DMS79 treated with DMSO at 0.1 percent for 48 hours (cell line): Measurements from ENCODE around the gene LSM14A.
A peak's percentile ranks its signal among the peaks of the same experiment; 100 is the strongest.
"Not testable (repeated sequence)": the region's sequence is repeated elsewhere in the genome, so short reads cannot be mapped to it uniquely, and the experiment has no call there.

Experiments used
- DNase-seq: peaks from one replicate; lab custom pipeline; 2025; lab: John Stamatoyannopoulos, UW

The LSM14A gene

DNA sequence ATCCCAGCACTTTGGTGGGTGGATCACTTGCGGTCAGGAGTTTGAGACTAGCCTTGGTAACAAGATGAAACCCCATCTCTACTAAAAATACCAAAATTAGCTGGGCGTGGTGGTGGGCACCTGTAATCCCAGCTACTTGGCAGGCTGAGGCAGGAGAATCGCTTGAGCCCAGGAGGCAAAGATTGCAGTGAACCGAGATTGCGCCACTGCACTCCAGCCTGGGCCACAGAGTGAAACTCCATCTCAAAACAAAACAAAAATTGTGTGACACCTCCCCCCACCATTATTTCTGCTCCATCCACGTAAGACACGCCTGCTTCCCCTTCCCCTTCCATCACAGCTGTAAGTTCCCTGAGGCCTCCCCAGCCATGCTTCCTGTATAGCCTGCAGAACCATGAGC, 13.3 kb upstream of the LSM14A start:
- not testable (repeated sequence) for DNase-seq

DNA sequence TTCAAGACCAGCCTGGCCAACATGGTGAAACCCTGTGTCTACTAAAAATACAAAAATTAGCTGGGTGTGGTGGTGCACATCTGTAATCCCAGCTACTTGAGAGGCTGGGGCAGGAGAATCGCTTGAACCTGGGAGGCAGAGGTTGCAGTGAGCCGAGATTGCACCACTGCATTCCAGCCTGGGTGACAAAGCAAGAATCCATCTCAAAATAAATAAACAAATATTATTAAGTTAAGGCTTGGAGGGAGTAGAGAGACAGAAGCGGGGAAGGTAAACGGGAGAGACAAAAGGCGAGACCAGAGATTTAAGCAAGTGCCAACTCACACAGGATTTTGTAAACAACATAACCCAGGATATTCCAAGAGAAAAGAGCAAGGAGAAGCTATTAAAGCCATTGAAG, 12.8 kb upstream of the LSM14A start:
- not testable (repeated sequence) for DNase-seq

DNA sequence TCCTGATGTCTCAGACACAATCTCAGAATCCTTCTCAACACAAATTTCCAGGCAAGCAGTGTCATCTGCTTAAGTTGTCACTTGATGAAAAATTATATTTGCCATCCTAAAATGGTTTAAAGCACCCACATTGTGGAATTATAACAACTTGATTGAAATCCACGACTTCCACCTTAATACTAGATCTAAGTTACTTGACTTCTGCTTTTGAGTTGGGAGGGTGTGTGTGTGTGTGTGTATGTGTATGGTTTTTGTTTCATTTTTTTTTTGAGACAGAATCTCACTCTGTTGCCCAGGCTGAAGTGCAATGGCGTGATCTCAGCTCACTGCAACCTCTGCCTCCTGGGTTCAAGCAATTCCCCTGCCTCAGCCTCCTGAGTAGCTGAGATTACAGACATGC, 10.4 kb upstream of the LSM14A start:
- DNase-seq = not testable (repeated sequence)

DNA sequence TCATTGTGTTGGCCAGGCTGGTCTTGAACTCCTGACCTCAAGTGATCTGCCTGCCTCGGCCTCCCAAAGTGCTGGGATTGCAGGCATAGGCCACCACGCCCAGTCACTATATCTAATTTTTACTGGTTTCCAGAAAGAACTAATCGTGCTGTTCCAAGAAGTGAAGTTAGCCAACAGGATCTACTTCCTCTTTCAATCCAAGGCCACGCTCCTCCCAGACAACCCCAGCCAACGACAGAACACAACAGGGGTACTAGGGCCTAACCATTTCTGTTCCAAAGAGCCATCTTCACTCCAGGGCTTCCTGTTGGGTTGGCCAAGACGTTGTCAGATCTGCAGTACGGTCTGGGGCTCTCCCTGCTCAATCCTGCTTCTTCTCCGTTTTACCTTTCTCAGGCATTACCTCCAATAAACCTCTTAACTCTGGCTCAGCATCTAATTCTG, 7.0 kb upstream of the LSM14A start:
- no peak for DNase-seq

DNA sequence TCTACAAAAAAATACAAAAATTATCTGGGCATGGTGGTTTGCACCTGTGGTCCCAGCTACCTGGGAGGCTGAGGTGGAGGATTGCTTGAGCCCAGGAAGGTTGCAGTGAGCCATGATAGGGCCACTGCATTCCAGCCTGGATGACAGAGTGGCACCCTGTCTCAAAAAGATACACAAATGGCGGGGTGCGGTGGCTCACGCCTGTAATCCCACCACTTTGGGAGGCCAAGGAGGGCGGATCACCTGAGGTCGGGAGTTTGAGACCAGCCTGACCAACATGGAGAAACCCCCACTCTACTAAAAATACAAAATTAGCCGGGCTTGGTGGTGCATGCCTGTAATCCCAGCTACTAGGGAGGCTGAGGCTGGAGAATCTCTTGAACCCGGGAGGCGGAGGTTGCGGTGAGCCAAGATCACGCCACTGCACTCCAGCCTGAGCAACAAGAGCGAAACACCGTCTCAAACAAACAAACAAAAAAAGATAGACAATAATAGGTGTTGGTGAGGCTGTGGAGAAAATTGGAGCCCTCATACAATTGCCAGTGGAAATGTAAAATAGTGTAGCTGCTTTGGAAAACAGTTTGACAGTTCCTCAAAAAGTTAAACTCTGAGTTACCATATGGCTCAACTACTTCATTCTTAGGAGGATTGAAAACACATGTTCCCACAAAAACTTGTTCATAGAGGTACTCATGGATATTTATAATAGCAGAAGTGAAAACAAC, 2.7 kb upstream of the LSM14A start:
- not testable (repeated sequence) for DNase-seq

DNA sequence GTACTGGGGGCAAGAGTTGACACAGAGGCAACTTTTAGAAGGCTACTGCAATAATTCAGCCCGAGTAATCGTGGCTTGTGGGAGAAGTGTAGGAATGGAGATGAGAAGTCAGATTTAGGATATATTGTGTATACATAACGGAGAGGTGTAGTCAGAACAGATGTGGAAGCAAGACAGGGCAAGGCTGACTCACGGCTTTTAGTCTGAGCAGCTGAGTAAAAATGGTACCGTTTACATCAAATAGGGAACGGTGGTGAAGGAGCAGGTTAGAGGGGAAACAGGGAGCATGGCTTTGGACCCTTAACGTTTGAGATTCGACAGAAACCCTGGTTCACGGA, 796 bp upstream of the LSM14A start:
- peak; percentile 75 for DNase-seq

DNA sequence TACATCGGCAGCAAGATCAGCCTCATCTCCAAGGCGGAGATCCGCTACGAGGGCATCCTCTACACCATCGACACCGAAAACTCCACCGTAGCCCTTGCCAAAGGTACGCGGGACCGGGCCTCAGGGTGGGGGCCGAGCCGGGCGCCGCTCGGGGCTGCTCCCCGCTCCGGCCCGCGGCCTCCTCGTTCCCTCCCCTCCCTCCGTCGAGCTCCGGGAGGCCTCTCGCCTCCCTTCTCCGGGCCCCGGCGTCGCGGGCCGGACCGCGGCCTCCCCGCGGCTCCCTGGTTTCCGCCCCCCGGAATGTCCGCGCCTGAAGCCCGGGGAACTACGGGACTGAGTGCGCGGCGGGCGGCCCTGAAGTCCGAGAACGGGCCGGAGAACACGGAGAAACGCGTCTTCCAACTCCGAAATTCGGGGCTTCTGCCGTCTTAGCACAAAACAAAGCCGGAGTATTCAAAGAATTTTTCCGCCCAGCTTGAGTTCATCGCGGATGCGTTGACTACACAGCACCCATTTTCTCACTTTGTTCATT, 423 bp downstream of the LSM14A start:
- DNase-seq = no peak

DNA sequence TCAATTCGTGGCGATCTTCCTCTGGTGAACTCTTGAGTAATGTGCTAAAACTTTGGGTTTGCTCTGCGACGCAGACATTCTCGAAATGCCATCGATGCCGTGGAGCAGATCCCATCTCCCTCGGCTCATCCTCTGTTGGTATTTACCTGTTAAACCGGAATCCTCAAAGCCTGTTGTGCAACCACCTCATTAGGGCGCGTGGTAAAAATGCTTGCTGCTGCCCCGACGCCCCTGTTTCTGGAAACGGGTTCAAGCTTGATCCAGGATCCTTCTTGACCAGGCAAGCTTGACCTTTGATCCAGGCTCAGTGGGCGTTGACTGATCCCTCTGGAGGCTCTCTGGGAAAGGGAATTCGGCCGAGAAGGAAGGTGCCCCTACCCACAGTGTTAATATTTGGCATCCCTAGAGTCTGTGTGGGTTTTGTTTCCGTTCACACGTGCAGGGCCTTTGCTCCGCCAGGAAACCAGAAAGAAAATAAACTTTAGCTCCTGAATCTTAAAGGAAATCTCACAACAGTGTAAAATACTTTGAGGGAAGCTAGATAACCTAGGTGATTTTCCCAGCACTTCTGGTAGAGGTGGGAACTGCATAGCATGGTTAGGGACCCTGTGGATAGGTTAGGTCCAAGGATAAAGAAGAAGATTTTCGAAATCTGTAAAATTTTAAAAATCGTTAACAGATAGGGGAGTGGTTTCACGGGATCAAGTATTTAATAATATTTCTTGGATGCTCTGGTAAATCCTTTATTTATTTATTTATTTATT, 1.1 kb downstream of the LSM14A start:
- DNase-seq = peak; percentile 39

DNA sequence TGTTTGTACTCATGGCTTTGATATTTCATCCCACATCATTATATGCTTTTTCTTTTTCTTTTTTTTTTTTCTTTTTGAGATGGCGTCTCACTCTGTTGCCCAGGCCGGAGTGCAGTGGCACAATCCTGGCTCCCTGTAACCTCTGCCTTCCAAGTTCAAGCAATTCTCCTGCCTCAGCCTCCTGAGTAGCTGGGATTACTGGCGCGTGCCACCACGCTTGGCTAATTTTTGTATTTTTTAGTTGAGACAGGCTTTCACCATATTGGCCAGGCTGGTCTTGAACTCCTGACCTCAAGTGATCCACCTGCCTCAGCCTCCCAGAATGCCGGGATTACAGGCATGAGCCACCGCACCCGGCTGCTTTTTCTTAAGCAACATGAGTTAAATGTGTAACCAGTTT, 2.9 kb downstream of the LSM14A start:
- not testable (repeated sequence) for DNase-seq

DNA sequence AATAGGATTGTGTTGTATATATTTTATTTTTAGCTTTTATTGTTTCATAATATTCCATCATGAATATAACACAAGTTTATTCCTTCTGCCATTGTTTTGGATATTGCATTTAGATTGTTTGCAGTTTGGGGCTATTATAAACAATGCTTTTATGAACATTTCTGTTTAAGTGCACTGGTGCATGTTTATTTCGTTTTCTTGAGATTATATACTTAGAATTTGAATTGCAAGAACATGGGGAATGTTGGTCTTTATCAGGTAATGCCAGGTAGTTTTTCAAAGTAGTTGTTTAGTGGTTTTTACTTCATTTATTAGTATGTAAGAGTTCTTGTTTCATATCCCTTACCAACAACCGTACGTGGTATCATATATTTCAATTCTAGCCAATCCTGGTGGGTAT, 4.3 kb downstream of the LSM14A start:
- no peak for DNase-seq

DNA sequence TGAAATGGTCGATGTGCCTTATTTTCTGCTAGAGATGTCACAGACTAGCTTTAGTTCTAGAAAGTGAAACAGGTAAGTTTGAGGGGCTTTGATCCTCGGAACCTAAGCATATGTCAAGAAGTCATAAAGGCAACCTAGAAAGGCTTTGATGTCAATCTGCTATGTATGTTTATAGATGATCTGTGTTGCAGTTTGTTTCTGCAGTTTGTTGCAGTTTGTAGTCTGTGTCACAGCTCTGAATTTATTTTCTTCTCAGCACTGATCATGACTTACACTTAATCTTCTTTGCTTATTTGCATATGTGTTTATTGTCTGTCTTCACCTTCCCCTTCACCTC, 5.9 kb downstream of the LSM14A start:
- no peak for DNase-seq

DNA sequence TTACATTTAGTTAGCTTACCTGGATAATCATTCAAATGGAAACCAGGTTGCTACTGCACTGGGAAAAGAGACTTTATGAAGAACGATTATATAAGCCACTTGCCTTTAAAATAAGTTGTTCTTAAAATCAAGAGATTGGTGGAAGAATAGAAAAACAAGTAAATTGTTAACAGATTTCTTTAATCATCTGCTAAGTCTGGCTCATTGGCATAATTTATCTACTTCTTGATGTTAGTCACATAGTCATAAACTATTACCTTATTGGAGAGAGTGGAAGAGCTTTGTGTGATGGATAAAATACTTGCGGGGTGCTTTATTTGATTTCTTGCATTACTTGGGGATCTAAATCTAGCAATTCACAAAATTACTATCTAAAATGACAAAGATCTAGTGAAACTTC, 6.8 kb downstream of the LSM14A start:
- no peak for DNase-seq

DNA sequence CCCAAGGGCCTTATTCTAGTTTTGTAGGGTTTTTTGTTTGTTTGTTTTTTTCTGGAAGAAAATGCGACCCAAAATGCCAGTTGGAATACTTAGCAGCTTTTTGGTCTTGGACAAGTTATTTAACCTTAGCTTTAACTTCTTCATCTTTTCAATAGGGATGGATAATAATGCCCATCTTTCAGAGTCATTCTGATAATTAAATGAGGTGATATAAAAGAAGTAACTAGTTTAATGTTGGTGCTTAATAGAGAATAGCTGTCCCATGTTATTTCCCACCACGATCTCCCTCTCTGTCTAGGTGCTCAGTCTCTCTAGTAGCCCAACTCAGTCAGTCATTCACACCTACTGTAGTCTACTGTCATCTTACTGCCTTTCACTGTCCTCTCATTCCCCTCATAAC, 8.0 kb downstream of the LSM14A start:
- DNase-seq = no peak

DNA sequence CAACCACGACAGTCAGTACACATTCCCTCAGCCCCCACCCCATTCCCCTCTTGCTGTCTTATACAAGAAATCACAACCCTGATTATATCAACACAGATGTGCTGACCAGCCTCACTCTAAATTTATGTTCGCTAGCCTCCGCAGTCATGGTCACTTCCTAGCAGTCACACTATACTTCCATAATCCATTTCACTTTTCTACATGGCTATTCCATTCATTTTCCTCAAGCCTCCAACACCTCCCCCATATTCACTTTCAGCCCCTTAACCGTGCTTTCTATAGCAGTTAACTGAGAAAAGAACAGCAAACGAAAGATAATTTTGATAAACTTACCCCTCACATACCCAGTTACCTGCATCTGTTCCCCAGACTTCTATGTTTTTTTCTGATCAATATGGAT, 8.4 kb downstream of the LSM14A start:
- DNase-seq = no peak

DNA sequence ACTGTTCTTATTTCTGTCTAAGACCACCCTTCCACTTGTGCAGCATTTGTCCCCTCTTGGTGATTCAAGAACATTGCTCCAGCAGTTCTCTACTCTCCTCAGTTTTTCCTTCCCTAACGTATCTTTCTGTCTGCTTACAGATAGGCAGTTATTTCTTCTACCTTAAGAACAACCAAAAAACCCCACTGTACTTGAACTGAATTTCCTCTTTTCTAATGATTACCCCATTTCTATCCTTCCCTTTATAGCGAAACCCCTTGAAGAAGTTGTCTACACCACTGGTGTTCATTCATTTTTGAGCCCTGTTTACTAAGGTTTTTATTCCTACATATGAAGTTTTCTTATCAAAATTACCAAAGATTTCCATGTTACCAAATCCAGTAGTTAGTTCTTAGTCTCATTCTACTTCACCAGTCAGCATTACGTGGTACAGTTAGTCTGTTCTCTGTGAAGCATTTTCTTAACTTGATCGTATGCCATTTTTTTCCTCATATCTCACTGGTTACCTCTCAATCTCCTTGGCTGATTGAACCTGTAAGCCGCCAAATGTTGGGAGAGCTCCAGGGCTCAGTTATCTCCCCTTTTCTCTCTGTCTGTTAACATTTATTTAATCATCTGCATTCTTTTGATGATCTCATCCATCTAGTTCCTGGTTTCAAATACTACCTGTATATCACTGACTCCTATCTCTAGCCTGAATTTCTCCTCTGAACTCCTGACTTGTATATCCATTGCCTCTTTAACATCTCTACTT, 9.0 kb downstream of the LSM14A start:
- no peak for DNase-seq

DNA sequence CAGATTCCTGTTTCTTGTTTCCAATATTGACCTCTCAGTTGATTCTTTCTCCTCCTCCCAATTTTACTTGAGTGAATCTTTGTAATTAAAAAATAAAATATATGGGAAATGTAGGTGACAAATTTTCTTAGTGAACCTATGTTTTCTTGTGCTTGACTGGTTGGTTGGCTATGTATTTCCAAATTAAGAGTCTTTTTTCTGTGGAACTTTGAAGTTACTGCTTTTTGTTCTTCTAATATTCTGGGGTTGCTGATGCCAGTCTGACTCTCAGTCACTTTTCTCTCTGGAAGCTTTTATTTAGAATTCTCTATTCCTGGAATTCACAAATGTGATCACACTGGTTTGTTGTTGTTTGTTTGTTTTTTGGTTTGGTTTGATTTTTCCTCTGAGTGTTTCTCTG, 9.8 kb downstream of the LSM14A start:
- DNase-seq = no peak

DNA sequence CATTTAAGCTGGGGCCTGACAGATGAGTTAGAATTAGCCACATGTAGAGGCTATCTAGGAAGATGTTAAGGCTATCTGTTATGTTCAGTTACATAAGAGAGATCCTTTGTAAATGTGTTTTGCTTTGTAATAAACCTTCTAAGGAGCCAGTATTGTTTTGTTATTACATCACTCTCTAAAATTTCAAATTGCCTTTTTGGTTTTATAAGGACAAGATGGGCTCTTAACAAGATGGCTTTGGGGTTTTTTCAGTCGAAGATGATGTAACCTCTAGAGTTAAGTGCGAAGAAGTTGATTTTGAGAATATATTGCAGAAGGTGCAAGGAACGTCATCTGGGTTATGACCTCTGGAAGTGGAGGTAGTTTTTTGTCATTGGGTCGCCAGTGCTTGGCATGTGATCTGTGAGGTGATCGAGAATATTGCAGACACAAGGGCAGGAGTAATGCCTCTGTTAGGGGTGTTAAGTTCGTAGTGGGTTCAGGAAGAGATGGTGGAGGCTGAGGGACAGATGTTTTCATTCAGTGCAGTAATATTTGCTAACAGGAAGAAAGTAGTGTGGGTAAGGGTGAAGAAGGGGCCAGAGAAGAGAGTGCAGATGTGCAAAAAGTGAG, 12.7 kb downstream of the LSM14A start:
- DNase-seq = no peak

DNA sequence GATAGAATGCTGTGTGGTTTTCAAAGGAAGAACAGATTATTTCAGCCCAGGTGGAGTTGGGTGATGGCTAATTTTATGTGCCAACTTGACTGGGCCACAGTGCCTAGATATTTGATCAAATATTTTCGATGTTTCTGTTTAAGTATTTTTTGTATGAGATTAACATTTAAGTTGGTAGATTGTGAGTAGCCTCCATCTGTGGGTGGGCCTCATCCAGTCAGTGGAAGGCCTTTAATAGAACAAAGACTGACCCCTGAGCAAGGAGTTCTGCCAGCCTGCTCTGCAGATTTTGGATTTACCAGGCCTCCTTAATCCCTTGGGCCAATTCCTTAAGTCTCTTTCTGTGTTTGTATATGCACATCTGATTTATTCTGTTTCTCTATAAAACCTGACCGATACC, 13.9 kb downstream of the LSM14A start:
- DNase-seq = no peak

DNA sequence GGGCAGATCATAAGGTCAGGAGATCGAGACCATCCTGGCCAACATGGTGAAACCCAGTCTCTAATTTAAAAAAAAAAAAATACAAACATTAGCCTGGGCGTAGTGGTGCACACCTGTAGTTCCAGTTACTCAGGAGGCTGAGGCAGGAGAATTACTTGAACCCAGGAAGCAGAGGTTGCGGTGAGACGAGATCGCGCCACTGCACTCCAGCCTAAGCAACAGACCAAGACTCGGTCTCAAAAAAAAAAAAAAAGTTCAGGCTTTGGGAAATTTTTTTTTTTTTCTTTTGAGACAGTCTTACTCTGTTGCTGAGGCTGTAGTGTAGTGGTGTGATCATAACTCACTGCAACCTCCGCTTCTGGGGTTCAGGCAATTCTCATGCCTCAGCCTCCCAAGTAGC, 14.7 kb downstream of the LSM14A start:
- no peak for DNase-seq

DNA sequence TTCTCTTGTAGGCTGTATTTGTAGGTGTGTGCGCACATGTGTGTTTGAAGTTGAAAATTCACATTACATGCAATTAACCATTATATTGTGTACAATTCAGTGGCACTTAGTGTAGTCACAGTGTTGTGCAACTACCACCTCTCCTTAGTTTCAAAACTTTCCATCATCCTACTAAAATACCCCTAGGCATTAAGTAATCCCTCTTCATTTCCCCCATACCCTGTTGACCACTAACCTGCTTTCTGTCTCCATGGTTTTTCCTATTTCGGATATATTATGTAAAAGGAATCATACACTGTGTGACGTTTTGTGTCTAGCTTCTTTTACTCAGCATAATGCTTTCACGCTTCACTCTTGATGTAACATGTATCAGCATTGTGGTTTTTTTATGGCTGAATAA, 16.1 kb downstream of the LSM14A start:
- DNase-seq = no peak

DNA sequence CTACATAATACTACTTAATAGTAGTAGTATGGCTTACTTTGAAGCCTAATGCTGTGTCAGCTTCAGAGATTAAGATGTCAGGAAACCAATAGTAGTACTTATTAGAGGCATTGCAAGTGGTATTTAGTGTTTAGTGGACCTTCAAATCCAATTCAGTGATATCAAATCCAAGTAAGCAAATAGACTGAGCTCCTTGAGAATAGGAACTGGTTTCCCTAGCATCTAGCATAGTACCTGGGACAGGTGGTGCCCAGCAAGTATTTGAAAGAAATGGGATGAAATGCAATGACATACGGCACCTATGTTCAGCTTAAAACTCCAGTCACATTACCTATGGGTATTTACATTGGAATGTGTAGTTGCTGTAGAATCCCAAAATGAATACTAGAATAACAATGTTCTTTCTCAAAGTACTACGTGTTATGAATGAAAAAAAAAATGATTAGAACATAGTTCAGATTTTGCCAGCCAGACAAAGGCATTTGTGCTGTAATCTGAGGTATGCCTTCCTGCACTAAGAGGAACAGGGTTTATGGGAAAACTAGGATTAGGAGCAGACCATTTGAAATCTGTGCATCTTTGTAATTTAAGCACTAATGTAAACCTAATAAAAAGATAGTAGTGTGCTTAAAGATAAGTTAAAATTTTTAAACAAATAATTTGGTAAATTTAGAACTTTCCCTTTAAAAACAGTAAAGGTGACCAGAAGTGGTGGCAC, 17.1 kb downstream of the LSM14A start:
- DNase-seq = no peak

DNA sequence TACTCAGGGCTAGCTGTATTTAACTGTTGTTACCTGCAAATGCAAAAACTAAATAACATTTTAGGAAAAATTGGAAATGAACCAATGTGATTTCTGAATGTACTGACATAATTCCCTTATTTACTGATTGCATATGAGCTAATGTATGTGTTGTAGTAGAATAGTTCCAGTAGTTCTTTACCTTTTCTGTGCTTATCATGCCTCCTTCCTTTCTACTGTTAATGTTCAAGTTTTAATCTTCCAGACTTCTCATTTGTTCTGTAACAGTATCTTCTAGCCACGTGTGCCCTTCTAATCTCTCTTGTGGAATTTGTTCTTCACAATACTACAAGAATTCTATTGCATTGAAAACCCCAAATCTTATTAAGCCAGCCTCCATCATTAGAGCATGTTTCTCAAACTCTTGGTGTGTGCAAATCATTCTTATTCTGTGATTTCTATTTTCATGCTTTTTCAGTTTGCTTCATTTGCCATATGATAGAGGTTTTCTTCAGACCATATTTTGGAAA, 17.7 kb downstream of the LSM14A start:
- DNase-seq = no peak
